Breast epithelium (tissue), 3 donors: Measurements from ENCODE around the gene DCAKD.

Source experiments
- POLR2A ChIP-seq: fragments of 450-650 bp; IDR thresholded peaks from one replicate; pipeline ENCODE4 v1.6.1; 2016; ENCODE audit warnings: antibody characterized with exemption, mild to moderate bottlenecking, moderate library complexity
- POLR2AphosphoS5 ChIP-seq, 3 donors: sonication (generic); formaldehyde crosslinking; IDR thresholded peaks; one replicate each; pipeline ENCODE4 v1.6.1; 2017; ENCODE audit warnings: antibody characterized with exemption in 3 of 3
- TF ChIP-seq, protein P1 (sequence below), 3 donors: fragments of 450-650 bp; IDR thresholded peaks; one replicate each; pipeline ENCODE4 v1.5.1; 2016 to 2017; ENCODE audit warnings: antibody characterized with exemption in 3 of 3, mild to moderate bottlenecking in 3 of 3, moderate library complexity in 3 of 3

DNA sequence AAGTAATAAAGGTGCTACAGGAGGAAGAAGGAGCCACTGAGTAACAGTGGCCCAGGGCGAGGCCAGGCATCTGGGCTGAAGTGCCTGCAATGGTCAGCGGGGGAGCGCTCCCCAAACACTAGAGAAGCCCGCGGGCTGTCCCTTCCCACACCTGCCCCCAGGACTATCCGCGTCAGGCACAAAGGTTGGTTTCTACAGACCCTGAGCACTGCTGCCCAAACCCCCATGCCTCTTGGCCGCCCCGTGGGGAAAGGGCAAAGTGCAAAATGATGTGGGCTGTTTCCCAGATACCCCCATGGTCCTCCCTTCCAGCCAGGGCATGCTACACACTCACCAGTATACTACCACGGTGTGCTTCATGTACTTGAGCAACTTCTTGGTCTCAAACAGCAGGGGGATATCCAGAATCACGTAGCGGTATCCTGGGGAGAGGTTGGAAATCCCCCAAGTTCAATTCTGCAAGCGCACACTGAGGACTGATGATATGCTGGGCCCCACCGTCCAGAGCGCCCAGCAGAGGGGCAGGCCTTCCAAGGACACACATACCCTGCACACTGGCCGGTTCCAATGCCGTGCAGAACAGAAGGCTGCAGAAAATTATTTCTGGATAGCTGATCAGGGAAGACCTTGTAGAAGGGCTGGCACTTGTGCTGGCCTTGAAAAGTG is 21.5 kb downstream of the DCAKD start:
- TF ChIP-seq, protein P1, sequence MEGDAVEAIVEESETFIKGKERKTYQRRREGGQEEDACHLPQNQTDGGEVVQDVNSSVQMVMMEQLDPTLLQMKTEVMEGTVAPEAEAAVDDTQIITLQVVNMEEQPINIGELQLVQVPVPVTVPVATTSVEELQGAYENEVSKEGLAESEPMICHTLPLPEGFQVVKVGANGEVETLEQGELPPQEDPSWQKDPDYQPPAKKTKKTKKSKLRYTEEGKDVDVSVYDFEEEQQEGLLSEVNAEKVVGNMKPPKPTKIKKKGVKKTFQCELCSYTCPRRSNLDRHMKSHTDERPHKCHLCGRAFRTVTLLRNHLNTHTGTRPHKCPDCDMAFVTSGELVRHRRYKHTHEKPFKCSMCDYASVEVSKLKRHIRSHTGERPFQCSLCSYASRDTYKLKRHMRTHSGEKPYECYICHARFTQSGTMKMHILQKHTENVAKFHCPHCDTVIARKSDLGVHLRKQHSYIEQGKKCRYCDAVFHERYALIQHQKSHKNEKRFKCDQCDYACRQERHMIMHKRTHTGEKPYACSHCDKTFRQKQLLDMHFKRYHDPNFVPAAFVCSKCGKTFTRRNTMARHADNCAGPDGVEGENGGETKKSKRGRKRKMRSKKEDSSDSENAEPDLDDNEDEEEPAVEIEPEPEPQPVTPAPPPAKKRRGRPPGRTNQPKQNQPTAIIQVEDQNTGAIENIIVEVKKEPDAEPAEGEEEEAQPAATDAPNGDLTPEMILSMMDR (IDR thresholded peaks at IDR 0.05), result no peak
- TF ChIP-seq POLR2AphosphoS5 (IDR thresholded peaks at IDR 0.05) (no peak), POLR2A (no peak)
